SK-N-MC (cell line): ENCODE results near the gene ASB3.

ENCODE experiments used
- DNase-seq: peaks from one replicate; pipeline ENCODE4 v3.0.0-alpha.2; 2011; ENCODE audit warnings: low read depth, low spot score
- H3K27ac ChIP-seq: fragments of 200-600 bp; sonication (generic); 2 replicates; pipeline ENCODE4 v1.5.1; 2016; ENCODE audit warnings: mixed run types
- H3K36me3 ChIP-seq: fragments of 200-600 bp; sonication (generic); 2 replicates; pipeline ENCODE4 v1.6.1; 2017; ENCODE audit warnings: antibody characterized with exemption, low read length, mixed read lengths; ENCODE audit not compliant: insufficient read depth
- H3K4me3 ChIP-seq: fragments of 200-600 bp; sonication (generic); 2 replicates; pipeline ENCODE4 v1.5.1; 2016
- H3K9ac ChIP-seq: fragments of 200-600 bp; sonication (generic); 2 replicates; pipeline ENCODE4 v1.8.0; 2017; ENCODE audit warnings: mixed run types, mixed read lengths; ENCODE audit not compliant: insufficient read length
- H3K9me3 ChIP-seq: fragments of 200-600 bp; sonication (generic); 2 replicates; pipeline ENCODE4 v1.6.1; 2017; ENCODE audit warnings: low read depth, mild to moderate bottlenecking, antibody characterized with exemption, low read length, moderate library complexity, mixed read lengths
- EZH2 ChIP-seq: fragments of 200-600 bp; sonication (generic); IDR thresholded peaks from one replicate; pipeline ENCODE4 v1.6.1; 2017; ENCODE audit warnings: antibody characterized with exemption
- FOXP2 ChIP-seq: optimal IDR thresholded peaks from 2 replicates; pipeline ENCODE3; 2011; ENCODE audit warnings: mild to moderate bottlenecking, moderate library complexity; ENCODE audit not compliant: insufficient read depth; ENCODE audit errors: extremely low read length, control extremely low read depth
- POLR2AphosphoS5 ChIP-seq: IDR thresholded peaks from 2 replicates; pipeline ENCODE4 v1.6.1; 2012; ENCODE audit warnings: mild to moderate bottlenecking, low read depth, low read length, borderline replicate concordance

The ASB3 gene

DNA sequence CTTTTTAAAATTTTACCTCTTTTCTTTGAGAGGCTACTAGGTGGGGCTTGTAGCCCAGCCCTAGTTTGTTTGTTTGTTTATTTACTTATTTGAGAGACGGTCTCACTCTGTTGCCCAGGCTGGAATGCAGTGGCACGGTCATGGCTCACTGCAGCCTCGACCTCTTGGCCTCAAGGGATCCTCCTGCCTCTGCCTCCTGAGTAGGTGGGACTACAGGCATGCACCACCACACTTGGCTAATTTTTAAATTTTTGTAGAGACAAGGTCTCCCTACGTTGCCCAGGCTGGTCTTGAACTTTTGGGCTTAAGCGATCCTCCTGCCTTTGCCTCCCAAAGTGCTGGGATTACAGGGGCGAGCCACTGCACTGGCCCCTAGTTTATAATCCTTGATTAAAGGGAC lies 35.1 kb upstream of the ASB3 start:
- no peak overlapping the region for H3K4me3 ChIP-seq
- TF ChIP-seq EZH2 (no peak), POLR2AphosphoS5 (no peak), FOXP2 (no peak)
- H3K27ac ChIP-seq = no peak overlapping the region
- DNase-seq = no peak
- H3K9me3 ChIP-seq = no peaks in the 10 kb centered on the region
- H3K36me3 ChIP-seq = 0 out of 2 replicates have a peak, but pooled peaks cover 12% of the 10 kb centered on the region
- H3K9ac ChIP-seq = no peak overlapping the region

DNA sequence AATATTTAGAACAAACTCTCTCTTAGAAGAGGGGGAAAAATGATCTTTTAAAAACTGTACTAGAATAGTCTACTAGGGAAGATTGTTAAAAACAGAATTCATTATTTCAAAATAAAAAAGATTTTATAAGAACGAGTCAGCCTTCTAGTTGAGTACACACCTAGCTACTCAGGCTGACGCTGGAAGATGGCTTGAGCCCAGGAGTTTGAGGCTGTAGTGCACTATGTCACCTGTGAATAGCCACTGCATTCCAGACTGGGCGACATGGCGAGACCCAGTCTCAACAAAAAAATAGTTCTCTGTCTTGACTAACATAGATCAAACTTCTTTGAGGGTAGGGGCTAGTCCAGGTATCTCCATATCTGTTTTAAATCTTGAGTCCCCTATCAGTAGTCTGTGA lies 34.0 kb upstream of the ASB3 start:
- TF ChIP-seq FOXP2 = no peak
- no peak for TF ChIP-seq EZH2
- no peak for TF ChIP-seq POLR2AphosphoS5
- DNase-seq = no peak
- H3K27ac ChIP-seq = no peak overlapping the region
- H3K4me3 ChIP-seq = no peak overlapping the region
- no peaks in the 10 kb centered on the region for H3K9me3 ChIP-seq
- peaks cover 16% of the 10 kb centered on the region for H3K36me3 ChIP-seq
- no peak overlapping the region for H3K9ac ChIP-seq

DNA sequence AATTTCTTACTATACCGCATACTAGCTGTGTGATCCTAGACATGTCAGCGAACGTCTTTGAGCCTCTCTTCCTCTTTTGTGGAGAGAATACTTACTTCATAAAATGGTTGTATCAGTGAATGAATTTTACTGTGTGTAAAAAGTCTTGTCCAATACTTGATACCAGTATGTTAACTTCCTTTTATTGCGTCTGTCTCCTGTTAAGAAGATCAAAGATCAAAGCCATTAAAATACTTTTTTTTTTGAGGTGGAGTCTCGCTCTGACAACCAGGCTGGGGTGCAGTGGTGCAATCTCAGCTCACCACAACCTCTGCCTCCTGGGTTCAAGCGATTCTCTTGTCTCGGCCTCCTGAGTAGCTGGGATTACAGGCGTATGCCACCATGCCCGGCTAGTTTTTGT lies 33.3 kb upstream of the ASB3 start:
- DNase-seq = no peak
- H3K4me3 ChIP-seq = no peak overlapping the region

DNA sequence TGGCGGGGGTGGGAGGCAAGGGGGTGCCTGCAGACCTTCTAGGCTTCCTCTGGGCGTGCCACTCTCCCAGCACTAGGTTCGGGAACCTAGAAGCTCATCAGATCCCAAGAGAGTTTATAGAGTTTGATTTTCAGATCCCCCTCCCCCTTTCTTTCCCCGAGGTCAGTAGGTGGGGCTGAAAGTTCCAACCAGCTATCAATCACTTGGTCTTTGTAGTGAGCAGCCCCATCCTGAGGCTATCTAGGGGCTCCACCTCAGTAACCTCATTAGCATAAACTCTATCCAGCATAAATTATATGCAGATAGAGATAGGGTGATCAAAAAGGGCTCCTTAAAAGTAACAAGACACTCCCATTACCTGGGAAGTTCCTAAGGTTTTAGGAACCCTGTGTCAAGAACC lies 32.9 kb upstream of the ASB3 start:
- TF ChIP-seq EZH2 = no peak
- TF ChIP-seq POLR2AphosphoS5 = no peak
- no peak for TF ChIP-seq FOXP2
- DNase-seq = no peak
- no peak overlapping the region for H3K4me3 ChIP-seq

More for the DNA sequence above, 33.3 kb upstream of the ASB3 start:
- TF ChIP-seq EZH2 (no peak), FOXP2 (no peak), POLR2AphosphoS5 (no peak)
- Histone ChIP-seq H3K27ac (no peak overlapping the region), H3K9ac (no peak overlapping the region), H3K9me3 (no peaks in the 10 kb centered on the region), H3K36me3 (peaks cover 22% of the 10 kb centered on the region)

DNA sequence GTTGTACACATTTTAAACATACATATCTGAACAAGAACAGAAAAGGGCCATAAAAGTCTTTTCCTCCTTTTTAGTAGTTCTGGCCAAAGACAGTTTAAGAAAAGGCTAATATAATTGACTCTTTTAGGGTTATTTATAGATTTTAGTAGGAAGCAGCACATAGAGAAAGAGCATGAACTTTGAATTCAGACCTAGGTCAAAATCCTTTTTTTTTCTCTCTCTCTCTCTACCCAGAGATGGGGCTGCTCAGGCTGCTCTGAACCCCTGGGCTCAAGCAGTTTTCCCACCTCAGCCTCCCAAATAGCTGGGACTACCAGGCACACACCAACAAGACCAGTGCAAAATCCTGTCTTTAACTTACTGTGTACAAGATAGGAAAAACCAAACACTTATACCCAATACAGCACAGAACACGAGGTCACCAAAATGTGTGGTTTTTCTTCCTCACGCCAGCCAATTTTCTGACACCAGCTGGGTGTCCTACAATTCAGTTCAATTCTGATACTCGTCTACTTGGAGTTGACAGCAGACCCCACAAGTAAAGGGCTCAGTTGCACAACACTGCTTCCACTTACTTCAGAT lies 32.2 kb upstream of the ASB3 start:
- Histone ChIP-seq H3K9ac (no peak overlapping the region), H3K4me3 (no peak overlapping the region), H3K9me3 (no peaks in the 10 kb centered on the region), H3K36me3 (peaks cover 22% of the 10 kb centered on the region), H3K27ac (no peak overlapping the region)
- TF ChIP-seq FOXP2 (no peak), POLR2AphosphoS5 (no peak), EZH2 (no peak)
- DNase-seq = no peak

More for the DNA sequence above, 32.9 kb upstream of the ASB3 start:
- Histone ChIP-seq H3K36me3 (peaks cover 22% of the 10 kb centered on the region), H3K9me3 (no peaks in the 10 kb centered on the region), H3K9ac (no peak overlapping the region), H3K27ac (no peak overlapping the region)

DNA sequence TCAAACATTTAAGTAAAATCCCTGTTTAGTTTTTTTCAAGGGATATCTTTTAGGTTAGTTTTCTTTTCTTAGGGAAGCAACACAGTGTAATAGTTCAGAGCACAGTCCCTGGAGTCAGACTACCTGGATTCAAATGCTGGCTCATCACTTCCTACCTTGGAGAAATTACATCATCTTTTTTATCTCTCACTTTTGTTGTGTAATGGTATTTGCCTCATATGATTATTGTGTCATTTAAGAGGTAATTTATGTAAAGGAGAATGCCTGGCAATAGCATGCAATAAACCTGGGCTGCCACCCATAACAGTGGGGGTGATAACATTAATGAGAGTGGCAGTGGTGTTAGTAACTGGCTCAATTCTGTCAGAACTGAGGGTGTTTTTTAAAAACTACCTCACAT lies 26.4 kb upstream of the ASB3 start:
- H3K4me3 ChIP-seq = no peak overlapping the region
- no peak overlapping the region for H3K27ac ChIP-seq
- peaks cover 38% of the 10 kb centered on the region for H3K36me3 ChIP-seq
- no peak for DNase-seq
- no peak overlapping the region for H3K9ac ChIP-seq
- H3K9me3 ChIP-seq = no peaks in the 10 kb centered on the region
- no peak for TF ChIP-seq FOXP2
- TF ChIP-seq EZH2 = no peak
- TF ChIP-seq POLR2AphosphoS5 = no peak

DNA sequence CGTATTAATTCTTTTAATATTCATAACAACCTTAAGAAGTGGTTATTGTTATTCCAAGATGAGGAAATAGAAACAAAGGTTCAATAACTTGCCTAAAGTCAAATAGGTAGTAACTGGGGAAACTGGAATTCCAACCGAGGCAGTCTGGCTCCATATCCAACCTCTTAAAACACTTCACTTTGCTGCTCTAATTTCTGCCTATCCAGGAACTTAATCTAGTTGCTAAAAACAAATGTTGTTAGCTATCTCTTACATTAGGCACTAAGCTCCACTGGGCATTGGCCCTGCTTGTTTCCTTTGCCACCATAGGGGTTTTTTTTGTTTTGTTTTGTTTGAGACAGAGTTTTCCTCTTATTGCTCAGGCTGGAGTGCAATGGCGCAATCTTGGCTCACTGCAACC lies 24.8 kb upstream of the ASB3 start:
- TF ChIP-seq FOXP2 (no peak), POLR2AphosphoS5 (no peak), EZH2 (no peak)
- H3K9me3 ChIP-seq = no peaks in the 10 kb centered on the region
- no peak for DNase-seq
- peaks cover 43% of the 10 kb centered on the region for H3K36me3 ChIP-seq
- H3K27ac ChIP-seq = no peak overlapping the region
- no peak overlapping the region for H3K4me3 ChIP-seq
- no peak overlapping the region for H3K9ac ChIP-seq

DNA sequence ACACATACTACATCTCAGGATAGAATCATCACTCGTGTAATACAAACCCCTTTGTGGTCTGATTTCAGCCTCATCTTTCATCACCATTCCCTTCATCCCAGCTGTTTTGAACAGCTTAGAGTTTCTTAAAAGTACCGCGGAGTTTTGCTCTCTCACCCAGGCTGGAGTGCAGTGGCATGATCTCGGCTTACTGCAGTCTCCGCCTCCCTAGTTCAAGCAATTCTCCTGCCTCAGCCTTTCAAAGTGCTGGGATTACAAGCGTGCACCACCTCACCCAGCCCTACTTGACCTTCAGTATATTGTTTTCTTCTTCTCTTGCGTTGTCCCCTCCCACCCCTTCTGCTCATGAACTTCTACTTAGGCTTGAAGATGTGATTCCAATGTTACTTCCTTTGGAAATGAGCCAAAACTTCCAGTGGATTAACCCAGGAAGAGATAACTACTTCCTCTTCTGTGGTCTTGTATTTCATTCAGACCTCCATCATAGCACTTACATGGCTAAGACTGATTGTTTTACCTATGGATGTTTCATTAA lies 15.9 kb upstream of the ASB3 start:
- peaks cover 24% of the 10 kb centered on the region for H3K36me3 ChIP-seq
- DNase-seq = no peak
- TF ChIP-seq POLR2AphosphoS5 (no peak), FOXP2 (no peak), EZH2 (no peak)
- no peak overlapping the region for H3K27ac ChIP-seq
- H3K9me3 ChIP-seq = no peaks in the 10 kb centered on the region
- no peak overlapping the region for H3K9ac ChIP-seq
- H3K4me3 ChIP-seq = no peak overlapping the region

DNA sequence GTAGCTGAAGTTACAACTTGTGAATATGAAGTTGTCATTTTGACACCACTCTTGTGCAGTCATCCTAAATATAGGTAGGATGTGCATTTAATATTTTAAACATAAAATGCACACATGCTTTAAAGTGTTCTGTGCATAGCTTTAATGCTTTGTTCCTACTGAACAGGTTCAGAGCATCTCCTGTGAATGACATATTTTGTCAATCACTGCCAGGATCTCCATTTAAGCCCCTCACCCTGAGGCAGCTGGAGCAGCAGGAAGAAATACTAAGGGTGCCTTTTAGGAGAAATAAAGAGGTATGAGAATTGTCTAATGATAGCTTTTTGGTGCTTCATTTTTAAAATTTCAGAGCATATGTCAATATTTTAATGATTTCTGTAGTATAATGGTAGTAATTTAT lies 14.8 kb upstream of the ASB3 start:
- Histone ChIP-seq H3K27ac (no peak overlapping the region), H3K4me3 (no peak overlapping the region), H3K9ac (no peak overlapping the region), H3K36me3 (peaks cover 29% of the 10 kb centered on the region), H3K9me3 (no peaks in the 10 kb centered on the region)
- no peak for TF ChIP-seq POLR2AphosphoS5
- TF ChIP-seq FOXP2 = no peak
- no peak for TF ChIP-seq EZH2
- no peak for DNase-seq
